Calu3 (cell line): Measurements from ENCODE around the gene IRX3. TPM values are rescaled to one million over a fixed set of nuclear protein-coding genes. Genes with fewer than 3 reads are reported as not detected.
"Not testable (repeated sequence)": the region's sequence is repeated elsewhere in the genome, so short reads cannot be mapped to it uniquely, and the experiment has no call there.

ENCODE experiments used
- BruUV-seq: library from RNA; stranded (reverse); fragments of 400-500 nt; replicated peaks from 2 replicates; lab custom pipeline; 2021; lab: Mats Ljungman, UMichigan
- CTCF ChIA-PET: fragments of 300-600 bp; sonication (Branson Sonifier 250); formaldehyde crosslinking; loops from one replicate; lab custom pipeline; 2022; ENCODE audit warnings: antibody characterized with exemption; lab: Charles Lee
- DNase-seq: peaks from one replicate; pipeline ENCODE4 v3.0.0; 2022
- H3K27ac Mint-ChIP-seq: one replicate; pipeline ENCODE4 v1.8.0; 2022; ENCODE audit warnings: mixed read lengths; ENCODE audit not compliant: unreplicated experiment
- H3K27me3 Mint-ChIP-seq: one replicate; pipeline ENCODE4 v1.8.0; 2022; ENCODE audit warnings: mixed read lengths; ENCODE audit not compliant: unreplicated experiment
- H3K36me3 Mint-ChIP-seq: one replicate; pipeline ENCODE4 v1.8.0; 2022; ENCODE audit warnings: mild to moderate bottlenecking, moderate library complexity, mixed read lengths; ENCODE audit not compliant: insufficient read depth, unreplicated experiment
- H3K4me1 Mint-ChIP-seq: one replicate; pipeline ENCODE4 v1.8.0; 2022; ENCODE audit warnings: mild to moderate bottlenecking, low read depth, mixed read lengths; ENCODE audit not compliant: unreplicated experiment
- H3K4me3 Mint-ChIP-seq: one replicate; pipeline ENCODE4 v1.8.0; 2022; ENCODE audit warnings: mild to moderate bottlenecking, low read depth, moderate library complexity, mixed read lengths; ENCODE audit not compliant: unreplicated experiment
- H3K9me3 Mint-ChIP-seq: one replicate; pipeline ENCODE4 v1.8.0; 2022; ENCODE audit warnings: low read depth, mixed read lengths; ENCODE audit not compliant: unreplicated experiment
- intact Hi-C: fragments of 100-400 bp; cut with micrococcal nuclease; formaldehyde crosslinking; loops from one replicate; pipeline ENCODE4 v1.10.0; 2022; ENCODE audit not compliant: unreplicated experiment
- total RNA-seq: library from RNA; stranded (reverse); gene quantifications from 2 replicates; pipeline ENCODE4 v1.2.3, GENCODE V29; 2022
- TF ChIP-seq, protein P1 (sequence below): fragments of 200-600 bp; IDR thresholded peaks from one replicate; pipeline ENCODE4 v1.8.0; 2022; ENCODE audit warnings: antibody characterized with exemption; ENCODE audit not compliant: unreplicated experiment

IRX3 gene
- total RNA-seq, 1 experiment from 2014 or later = 5.7 TPM

DNA sequence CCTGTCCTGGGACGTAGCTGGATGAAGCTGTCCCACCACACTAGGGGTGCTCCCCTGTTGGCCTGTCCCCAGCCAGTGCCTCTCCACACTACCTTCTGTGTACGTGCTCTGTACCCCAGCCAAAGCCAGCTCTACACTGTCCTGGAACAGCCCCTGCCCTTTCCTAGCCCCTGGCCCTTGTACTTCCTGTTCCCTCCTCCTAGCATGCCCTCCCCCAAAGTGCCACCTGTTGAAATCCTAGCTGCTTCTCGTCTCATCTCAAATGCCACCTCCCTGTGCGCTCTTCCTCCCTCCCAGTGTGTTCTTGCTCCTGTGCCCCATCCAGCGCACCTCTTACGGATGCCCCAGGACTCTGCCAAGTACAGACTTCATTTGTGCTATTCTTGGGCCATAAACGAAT, 33.5 kb downstream of the IRX3 start:
- no peak overlapping the region for H3K4me3 Mint-ChIP-seq
- no peak for DNase-seq
- intact Hi-C loops = no loop called here
- CTCF ChIA-PET = no interaction called here
- no TSS peak for BruUV-seq
- TF ChIP-seq, protein P1, sequence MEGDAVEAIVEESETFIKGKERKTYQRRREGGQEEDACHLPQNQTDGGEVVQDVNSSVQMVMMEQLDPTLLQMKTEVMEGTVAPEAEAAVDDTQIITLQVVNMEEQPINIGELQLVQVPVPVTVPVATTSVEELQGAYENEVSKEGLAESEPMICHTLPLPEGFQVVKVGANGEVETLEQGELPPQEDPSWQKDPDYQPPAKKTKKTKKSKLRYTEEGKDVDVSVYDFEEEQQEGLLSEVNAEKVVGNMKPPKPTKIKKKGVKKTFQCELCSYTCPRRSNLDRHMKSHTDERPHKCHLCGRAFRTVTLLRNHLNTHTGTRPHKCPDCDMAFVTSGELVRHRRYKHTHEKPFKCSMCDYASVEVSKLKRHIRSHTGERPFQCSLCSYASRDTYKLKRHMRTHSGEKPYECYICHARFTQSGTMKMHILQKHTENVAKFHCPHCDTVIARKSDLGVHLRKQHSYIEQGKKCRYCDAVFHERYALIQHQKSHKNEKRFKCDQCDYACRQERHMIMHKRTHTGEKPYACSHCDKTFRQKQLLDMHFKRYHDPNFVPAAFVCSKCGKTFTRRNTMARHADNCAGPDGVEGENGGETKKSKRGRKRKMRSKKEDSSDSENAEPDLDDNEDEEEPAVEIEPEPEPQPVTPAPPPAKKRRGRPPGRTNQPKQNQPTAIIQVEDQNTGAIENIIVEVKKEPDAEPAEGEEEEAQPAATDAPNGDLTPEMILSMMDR = no peak
- no peaks in the 10 kb centered on the region for H3K4me1 Mint-ChIP-seq
- H3K9me3 Mint-ChIP-seq = no peaks in the 10 kb centered on the region
- no peak overlapping the region for H3K27ac Mint-ChIP-seq
- no peaks in the 10 kb centered on the region for H3K36me3 Mint-ChIP-seq
- H3K27me3 Mint-ChIP-seq = peaks cover 90% of the 10 kb centered on the region

DNA sequence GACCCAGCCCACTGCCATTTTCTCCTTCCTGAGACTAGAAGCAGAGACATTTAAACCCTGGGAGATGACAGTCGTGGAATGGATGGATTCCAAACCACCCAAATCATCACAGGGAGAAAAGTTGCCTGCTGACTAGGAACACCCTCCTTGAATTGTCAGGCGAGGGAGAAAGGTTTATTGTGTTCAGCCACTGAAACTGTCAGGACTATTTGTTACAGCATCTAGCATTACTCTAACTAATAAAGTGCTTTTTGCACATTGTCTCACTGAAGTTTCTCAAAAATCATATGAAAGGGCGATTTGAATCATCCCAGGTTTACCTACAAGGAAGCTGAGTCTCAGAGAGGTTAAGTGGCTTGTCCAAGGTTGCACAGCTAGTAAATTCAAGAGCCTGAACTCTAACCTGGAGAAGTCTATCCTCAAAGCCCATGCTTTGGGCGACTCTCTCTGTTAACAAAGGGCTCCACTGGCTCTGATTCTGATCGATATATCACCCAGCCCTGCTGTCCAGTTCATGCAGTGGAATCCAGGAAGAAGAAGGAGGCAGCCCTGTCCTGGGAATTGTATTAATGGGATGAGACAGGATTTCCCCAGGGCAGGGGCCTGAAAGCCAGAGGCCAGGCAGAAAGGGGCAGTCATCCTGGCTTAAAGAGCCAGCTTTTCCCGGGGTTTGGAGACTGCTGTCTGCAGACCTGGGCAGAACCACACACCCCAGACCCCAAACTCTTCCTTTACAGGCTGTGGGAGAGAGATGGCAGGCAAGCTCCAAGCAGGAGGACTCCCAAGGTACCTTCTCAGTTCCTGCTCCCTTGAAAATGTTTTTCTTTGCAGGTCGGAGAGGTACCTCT, 37.5 kb downstream of the IRX3 start:
- no peak overlapping the region for H3K4me3 Mint-ChIP-seq
- TF ChIP-seq, protein P1 = no peak
- no TSS peak for BruUV-seq
- no peaks in the 10 kb centered on the region for H3K36me3 Mint-ChIP-seq
- H3K27ac Mint-ChIP-seq = no peak overlapping the region
- intact Hi-C loops = no loop called here
- H3K4me1 Mint-ChIP-seq = no peaks in the 10 kb centered on the region
- H3K9me3 Mint-ChIP-seq = peaks cover 4% of the 10 kb centered on the region
- peaks cover 88% of the 10 kb centered on the region for H3K27me3 Mint-ChIP-seq
- CTCF ChIA-PET = no interaction called here
- no peak for DNase-seq

DNA sequence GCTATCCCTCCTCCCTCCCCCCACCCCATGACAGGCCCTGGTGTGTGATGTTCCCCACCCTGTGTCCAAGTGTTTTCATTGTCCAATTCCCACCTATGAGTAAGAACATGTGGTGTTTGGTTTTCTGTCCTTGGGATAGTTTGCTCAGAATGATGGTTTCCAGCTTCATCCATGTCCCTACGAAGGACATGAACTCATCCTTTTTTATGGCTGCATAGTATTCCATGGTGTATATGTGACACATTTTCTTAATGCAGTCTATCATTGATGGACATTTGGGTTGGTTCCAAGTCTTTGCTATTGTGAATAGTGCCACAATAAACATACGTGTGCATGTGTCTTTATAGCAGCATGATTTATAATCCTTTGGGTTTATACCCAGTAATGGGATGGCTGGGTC, 38.9 kb downstream of the IRX3 start:
- CTCF ChIA-PET = not testable (repeated sequence)

DNA sequence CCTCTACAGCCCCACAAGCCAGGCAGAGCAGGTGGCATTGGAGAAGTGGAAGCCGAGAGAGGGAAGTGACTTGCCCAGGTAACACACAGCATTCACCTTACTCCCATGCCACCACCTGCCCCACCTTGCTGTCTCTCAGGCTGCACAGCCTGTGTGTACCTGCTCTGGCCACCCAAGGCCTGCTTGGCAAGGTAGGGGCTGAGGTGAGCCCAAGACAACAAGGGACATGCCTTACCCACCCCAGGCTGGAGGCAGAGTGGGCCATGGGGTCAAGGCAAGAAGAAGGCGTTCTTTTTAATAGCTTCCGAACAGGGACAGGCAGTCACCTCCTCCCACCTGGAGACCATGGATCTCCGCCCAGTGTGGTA, 40.1 kb downstream of the IRX3 start:
- no peak for DNase-seq
- H3K4me3 Mint-ChIP-seq = no peak overlapping the region
- CTCF ChIA-PET = no interaction called here

More for the DNA sequence above, 38.9 kb downstream of the IRX3 start:
- H3K4me3 Mint-ChIP-seq, H3K4me1 Mint-ChIP-seq, H3K9me3 Mint-ChIP-seq, DNase-seq, BruUV-seq, intact Hi-C loops, H3K27ac Mint-ChIP-seq, H3K36me3 Mint-ChIP-seq: not testable (repeated sequence)
- peaks cover 88% of the 10 kb centered on the region for H3K27me3 Mint-ChIP-seq

More for the DNA sequence above, 40.1 kb downstream of the IRX3 start:
- no peaks in the 10 kb centered on the region for H3K4me1 Mint-ChIP-seq
- intact Hi-C loops = no loop called here
- H3K36me3 Mint-ChIP-seq = no peaks in the 10 kb centered on the region
- no TSS peak for BruUV-seq
- TF ChIP-seq, protein P1 = no peak
- H3K27ac Mint-ChIP-seq = no peak overlapping the region
- peaks cover 88% of the 10 kb centered on the region for H3K27me3 Mint-ChIP-seq
- peaks cover 4% of the 10 kb centered on the region for H3K9me3 Mint-ChIP-seq
